T-helper 1 cell (primary cell): ENCODE results near the gene STKLD1.
A peak's percentile ranks its signal among the peaks of the same experiment; 100 is the strongest.

Experiments used
- DNase-seq, 5 donors: peaks; one replicate each; pipeline ENCODE4 v3.0.0-alpha.2; 2012 to 2020

The STKLD1 gene

DNA sequence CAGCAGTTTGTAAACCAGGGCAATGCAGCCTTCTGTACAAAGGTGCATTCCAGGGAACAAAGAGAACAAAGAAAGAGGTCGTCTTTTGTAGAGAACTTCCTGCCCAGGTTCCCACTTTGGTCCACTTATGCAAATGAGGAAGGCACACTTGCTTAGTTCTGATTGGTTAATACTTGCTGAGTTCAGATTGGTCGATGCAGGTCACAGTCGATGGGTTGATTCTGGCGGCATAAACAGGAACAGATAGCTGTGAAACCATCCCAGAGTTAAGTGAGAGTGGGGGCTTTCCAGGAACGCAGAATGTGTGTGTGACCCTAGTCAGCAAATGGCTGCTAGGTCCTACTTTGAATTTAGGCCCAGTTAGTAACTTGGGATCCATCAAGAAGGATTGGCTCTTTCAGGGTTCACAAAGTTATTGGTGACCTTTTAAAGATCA, 44.2 kb downstream of the STKLD1 start:
- no peak for DNase-seq

DNA sequence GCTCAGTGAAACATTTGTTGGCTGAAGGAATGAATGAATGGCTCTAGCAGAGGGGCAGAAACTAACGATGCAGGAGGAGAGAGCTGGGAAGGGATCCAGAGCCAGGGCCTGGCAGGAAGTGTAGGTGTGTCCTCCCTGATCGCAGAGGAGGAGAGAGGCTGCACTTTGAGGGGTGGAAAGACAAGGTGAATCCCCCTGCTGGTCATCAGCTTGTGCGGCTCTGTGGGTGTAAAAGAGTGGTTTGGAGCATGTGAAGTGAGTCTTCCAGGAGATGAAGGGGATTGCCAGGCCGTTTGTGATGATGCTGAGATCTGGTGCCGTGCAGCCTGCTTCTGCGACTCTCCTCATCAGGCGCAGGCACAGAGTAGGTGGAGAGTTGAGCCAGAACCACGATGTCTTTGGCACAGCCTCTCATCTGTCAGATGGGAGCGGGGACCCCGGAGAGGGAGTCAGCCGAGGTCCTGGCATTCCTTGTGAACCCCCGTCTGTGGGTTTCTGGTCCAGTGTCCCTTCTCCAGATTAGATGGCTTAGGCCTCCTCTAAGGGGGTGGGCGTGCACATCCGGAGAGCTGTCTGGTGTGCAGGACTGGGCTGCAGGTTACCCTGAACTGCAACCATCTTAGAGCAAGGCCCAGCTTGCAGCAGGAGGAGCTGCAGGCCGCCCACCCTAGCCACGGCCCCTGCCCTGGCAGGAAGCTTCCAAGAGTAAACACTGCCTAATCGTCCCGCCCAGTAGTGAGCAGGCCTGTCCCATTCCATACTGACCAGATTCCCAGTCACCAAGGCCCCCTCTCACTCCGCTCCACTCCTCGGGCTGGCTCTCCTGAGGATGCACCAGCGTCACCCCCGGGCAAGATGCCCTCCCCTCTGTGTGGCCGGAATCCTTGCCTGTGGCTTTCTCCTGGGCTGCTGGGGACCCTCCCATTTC, 45.7 kb downstream of the STKLD1 start, which contains the start of gene ADAMTS13:
Gene ADAMTS13, plus strand, starts transcription at position 753 of the 928 bp plus-strand sequence. Its CDS starts 77 bp downstream, at position 830.
- DNase-seq: peak in 1 of 5 donors; percentile 26

- no peak for DNase-seq
Measured at GRCh38 chr9:133423216-133423615, 47.0 kb downstream of the STKLD1 start.

DNA sequence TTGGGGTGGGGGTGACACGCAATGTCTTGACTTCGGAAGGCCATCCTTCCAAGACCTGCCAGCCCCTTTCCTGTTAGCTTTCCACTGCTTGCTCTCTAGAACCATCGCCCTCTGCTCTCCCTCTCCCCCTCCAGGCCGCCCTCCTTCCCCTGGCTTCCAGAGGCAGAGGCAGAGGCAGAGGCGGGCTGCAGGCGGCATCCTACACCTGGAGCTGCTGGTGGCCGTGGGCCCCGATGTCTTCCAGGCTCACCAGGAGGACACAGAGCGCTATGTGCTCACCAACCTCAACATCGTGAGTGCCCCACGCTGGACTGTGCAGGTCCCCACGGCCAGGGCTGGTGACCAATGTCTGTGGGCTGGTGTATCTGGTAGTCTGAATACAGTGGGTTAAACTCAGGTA, 48.0 kb downstream of the STKLD1 start:
- DNase-seq: no peak

- no peak for DNase-seq
Measured at GRCh38 chr9:133425049-133425632, 49.0 kb downstream of the STKLD1 start.

DNA sequence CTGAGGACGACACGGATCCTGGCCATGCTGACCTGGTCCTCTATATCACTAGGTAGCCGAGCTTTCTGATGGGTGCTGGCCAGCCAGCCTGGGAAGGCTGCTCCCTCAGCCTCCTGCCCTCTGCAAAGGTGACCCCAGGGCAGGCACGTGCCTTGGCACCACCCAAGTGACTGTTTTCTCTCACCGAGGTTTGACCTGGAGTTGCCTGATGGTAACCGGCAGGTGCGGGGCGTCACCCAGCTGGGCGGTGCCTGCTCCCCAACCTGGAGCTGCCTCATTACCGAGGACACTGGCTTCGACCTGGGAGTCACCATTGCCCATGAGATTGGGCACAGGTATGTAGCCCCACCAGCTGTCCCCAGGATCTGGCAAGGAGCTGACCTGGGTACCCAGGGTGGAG, 49.8 kb downstream of the STKLD1 start:
- no peak for DNase-seq

- DNase-seq: no peak
Measured at GRCh38 chr9:133427658-133428348, 51.6 kb downstream of the STKLD1 start.

GRCh38 chr9:133428617-133429101, 52.5 kb downstream of the STKLD1 start:
- no peak for DNase-seq

DNA sequence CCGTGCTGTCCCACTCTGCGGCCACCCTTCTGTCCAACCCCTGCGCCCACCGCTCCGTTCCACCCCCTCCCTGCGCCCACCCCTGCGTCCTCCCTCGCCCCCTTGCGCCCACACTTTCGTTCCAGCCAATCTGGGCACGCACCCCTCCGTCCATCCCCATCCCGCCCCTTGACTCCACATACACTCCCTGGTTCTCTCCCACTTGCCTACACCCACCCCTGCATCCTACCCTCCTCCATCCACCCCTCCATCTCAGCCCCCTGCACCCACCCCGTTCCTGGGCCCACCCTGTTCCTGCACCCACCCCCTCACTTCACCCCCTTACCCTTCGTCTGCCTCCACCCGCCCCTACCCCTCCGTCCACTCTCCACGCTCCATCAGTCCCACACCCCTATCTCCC, 53.0 kb downstream of the STKLD1 start:
- DNase-seq: no peak

DNA sequence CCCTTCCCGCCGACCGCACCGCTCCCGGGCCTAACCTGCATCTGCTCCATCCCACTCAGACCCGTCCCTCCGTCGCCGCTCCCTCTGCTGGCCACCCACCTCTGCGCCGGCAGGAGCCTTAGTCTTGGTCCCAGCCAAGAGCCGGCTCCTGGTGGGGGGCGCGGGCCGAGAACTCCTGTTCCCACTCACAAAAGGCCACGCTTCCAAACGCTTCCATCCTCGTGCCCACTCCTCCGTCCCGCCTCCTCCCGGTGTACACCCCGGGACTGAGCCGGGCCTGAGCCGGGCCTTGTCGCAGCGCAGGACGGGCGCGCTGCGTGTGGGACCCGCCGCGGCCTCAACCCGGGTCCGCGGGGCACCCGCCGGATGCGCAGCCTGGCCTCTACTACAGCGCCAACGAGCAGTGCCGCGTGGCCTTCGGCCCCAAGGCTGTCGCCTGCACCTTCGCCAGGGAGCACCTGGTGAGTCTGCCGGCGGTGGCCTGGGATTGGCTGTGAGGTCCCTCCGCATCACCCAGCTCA, 53.5 kb downstream of the STKLD1 start:
- no peak for DNase-seq

DNA sequence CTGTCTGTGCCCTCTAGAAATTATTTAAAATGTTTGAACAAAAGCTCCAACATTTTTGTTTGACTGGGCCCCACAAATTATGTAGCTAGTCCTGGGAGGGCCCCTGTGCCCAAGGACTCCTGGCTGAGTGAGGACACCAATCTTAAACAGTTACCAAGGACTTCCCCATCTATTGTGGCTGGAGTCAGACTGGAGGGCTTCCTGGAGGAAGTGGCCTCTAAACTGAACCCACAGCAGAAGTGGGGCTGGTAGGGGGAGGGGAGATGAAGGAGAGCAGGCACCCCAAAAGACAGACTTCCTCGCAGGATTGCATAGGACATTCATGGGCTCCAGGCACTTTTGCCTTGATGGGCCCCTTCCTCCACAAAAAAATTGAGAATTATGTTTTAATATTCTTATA, 54.1 kb downstream of the STKLD1 start:
- DNase-seq: no peak

DNA sequence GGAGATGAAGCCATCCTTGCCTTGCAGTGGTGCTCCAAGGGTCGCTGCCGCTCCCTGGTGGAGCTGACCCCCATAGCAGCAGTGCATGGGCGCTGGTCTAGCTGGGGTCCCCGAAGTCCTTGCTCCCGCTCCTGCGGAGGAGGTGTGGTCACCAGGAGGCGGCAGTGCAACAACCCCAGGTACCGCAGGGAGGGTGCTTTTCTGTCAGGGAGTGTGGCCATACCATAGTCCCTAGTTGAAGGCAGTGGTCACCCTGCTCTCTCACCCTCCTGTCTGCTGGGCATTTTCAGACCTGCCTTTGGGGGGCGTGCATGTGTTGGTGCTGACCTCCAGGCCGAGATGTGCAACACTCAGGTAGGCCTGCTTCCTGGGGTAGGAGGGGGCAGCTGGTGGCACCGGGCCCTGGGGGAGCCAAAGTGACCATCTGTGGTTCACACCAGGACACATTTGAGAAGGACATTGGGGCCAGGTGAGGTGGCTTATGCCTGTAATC, 57.2 kb downstream of the STKLD1 start:
- DNase-seq: no peak

GRCh38 chr9:133436681-133437080, 60.5 kb downstream of the STKLD1 start:
- no peak for DNase-seq

- no peak for DNase-seq
Measured at GRCh38 chr9:133437753-133438531, 61.8 kb downstream of the STKLD1 start.

DNA sequence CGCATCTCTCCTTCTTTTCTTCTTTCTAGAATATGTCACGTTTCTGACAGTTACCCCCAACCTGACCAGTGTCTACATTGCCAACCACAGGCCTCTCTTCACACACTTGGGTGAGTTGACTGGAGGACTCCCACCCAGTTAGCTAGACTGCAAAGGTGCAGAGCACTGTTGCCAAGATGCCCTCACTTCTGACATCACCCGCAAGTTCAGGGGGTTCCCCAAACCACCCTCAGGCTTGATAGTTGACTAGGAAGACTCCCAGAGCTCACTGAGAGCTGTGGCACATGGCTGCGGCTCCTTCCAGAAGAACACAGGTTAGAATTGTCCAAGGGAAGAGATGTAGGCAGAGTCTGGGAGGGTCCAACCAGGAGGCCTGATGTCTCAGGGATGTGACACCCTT, 63.2 kb downstream of the STKLD1 start:
- DNase-seq: no peak

DNA sequence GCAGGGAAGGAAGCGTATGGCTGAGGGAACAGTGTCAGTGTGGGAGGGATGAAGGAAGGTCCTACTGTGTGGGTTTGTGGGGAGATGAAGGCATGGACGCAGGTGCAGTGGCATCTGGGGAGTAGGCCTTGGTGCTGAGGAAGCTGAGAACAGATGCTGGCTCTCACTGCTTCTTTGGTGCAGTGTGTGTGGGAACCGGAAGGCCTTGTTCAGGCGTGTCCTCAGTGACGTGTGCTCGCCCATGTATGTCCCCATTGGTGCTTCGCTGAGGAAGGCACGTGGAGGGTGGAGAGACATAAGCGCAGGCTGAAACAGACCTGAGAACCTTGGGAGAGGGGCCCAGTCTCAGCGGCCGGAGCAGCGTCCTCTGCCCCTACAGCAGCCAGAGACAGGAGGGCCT, 64.7 kb downstream of the STKLD1 start:
- no peak for DNase-seq

GRCh38 chr9:133441571-133441970, 65.4 kb downstream of the STKLD1 start:
- DNase-seq: no peak

GRCh38 chr9:133443248-133443647, 67.1 kb downstream of the STKLD1 start:
- no peak for DNase-seq

DNA sequence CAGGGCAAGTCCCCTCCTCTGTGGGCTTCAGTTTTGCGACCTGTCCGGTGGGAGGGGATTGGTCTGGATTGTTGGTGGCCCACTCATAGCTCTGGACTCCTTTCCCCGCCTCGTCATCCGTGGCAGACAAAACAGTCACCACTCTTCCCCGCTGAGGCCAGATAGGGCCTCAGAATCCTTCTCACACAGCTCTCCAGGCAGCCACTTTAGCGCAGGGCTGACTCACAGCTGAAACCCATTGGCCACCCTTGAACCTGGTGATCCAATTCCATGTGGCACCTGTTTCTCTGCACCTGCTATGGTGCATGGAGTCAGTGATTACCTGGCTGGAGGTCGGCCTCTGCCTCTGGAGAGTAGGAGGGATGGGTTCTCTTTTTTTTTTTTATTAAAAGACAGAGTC, 67.8 kb downstream of the STKLD1 start:
- no peak for DNase-seq

DNA sequence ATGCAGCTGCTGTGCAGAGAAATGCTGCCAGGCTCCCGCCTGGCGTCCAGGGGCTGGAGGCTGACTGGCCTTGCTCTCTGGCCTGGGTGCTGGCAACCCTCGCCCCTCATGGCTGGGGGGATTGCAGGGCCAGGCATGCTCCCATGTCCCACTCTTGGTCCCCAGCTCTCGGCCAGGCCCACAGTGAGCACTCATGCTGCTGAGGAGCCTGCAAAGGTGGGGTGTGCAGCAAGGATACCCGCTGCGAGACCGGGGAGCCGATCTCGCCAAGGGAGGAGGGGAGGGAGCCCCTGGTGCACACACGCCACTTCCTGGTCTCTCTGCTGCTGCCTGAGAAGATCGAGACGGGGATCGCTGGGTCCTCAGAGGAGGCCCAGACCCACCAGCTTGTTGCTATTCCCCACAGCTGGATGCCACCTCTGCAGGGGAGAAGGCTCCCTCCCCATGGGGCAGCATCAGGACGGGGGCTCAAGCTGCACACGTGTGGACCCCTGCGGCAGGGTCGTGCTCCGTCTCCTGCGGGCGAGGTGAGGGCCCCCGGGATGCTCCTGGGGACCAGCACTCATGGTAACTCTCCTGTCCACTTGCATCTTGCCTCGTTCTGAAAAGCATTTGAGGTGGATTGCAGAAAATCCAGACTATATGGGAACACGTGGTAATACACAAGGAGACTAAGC, 69.3 kb downstream of the STKLD1 start:
- DNase-seq: no peak

DNA sequence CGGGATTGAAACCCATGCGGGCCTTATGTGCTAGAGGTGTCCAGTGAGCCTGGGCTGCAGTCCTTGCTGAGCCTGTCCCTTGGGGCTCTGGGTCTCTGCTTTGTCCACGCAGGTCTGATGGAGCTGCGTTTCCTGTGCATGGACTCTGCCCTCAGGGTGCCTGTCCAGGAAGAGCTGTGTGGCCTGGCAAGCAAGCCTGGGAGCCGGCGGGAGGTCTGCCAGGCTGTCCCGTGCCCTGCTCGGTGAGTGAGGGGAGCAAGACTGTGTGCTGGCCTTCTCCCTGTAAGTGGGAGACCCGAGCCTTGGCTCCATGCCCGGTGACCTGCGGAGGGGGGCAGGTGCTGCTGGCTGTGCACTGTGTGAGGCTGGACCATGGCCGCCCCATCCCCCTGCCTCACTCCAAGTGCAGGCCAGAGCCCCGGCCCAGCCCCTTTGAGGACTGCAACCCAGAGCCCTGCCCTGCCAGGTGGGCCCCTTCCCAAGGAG, 72.4 kb downstream of the STKLD1 start:
- DNase-seq: no peak
